CD4-positive, alpha-beta T cell (primary cell): Measurements from ENCODE around the gene PPIP5K2. TPM values are rescaled to one million over a fixed set of nuclear protein-coding genes. Genes with fewer than 3 reads are reported as not detected.

Experiments used
- ATAC-seq: fragments of 200-7000 bp; cut with Tn5 transposase; one replicate; pipeline ENCODE4 v1.10.0; 2022; ENCODE audit warnings: mild to moderate bottlenecking; ENCODE audit not compliant: poor library complexity
- CTCF ChIA-PET: fragments of 350-600 bp; sonication (Branson Sonifier 250); formaldehyde crosslinking; loops from one replicate; lab custom pipeline; 2021; ENCODE audit warnings: antibody characterized with exemption, inconsistent platforms; lab: Charles Lee
- POLR2A ChIA-PET: fragments of 350-600 bp; sonication (Branson Sonifier 250); formaldehyde crosslinking; loops from one replicate; lab custom pipeline; 2021; ENCODE audit warnings: antibody characterized with exemption, inconsistent platforms; lab: Charles Lee
- DNase-seq, 14 experiments: peaks; one replicate each; pipeline ENCODE4 v3.0.0-alpha.2; 2013 to 2020; ENCODE audit warnings: mixed read lengths in 2 of 14
- H3K27ac ChIP-seq, 2 donors: one replicate each; pipeline versions ENCODE4 v1.5.1 to v1.7.0; 2013; ENCODE audit warnings: low read length in 2 of 2, low read depth in 1 of 2, mild to moderate bottlenecking in 1 of 2
- H3K27me3 ChIP-seq, 2 experiments: 1 replicate in 1 of 2; 2 replicates in 1 of 2; pipeline versions ENCODE4 v1.6.1 to v1.7.0; 2013; ENCODE audit warnings: low read length in 2 of 2, control low read depth in 1 of 2, mild to moderate bottlenecking in 1 of 2, moderate library complexity in 1 of 2; ENCODE audit not compliant: insufficient read depth in 2 of 2, control insufficient read depth in 1 of 2
- H3K36me3 ChIP-seq: one replicate; pipeline ENCODE4 v1.6.1; 2013; ENCODE audit warnings: low read length, control low read depth; ENCODE audit not compliant: insufficient read depth
- H3K4me1 ChIP-seq: one replicate; pipeline ENCODE4 v1.6.1; 2013; ENCODE audit warnings: low read length, control low read depth; ENCODE audit not compliant: insufficient read depth
- H3K4me3 ChIP-seq: one replicate; pipeline ENCODE4 v1.5.1; 2013; ENCODE audit warnings: mild to moderate bottlenecking, low read length, moderate library complexity
- H3K9me3 ChIP-seq, 2 experiments: 1 replicate in 1 of 2; 2 replicates in 1 of 2; pipeline versions ENCODE4 v1.6.1 to v1.7.0; 2013; ENCODE audit warnings: low read length in 2 of 2, mild to moderate bottlenecking in 2 of 2, control low read depth in 1 of 2, moderate library complexity in 1 of 2; ENCODE audit not compliant: control insufficient read depth in 1 of 2, insufficient read depth in 1 of 2
- H3K27ac Mint-ChIP-seq: one replicate; pipeline ENCODE4 v1.8.0; 2020; ENCODE audit warnings: mixed read lengths
- H3K27me3 Mint-ChIP-seq: one replicate; pipeline ENCODE4 v1.8.0; 2021; ENCODE audit warnings: mixed read lengths
- H3K36me3 Mint-ChIP-seq: one replicate; pipeline ENCODE4 v1.8.0; 2021; ENCODE audit warnings: low read depth, mixed read lengths
- H3K4me1 Mint-ChIP-seq: one replicate; pipeline ENCODE4 v1.8.0; 2021; ENCODE audit warnings: low read depth, mixed read lengths
- H3K4me3 Mint-ChIP-seq: one replicate; pipeline ENCODE4 v1.8.0; 2020; ENCODE audit warnings: mild to moderate bottlenecking, mixed read lengths
- H3K9me3 Mint-ChIP-seq: one replicate; pipeline ENCODE4 v1.8.0; 2020; ENCODE audit warnings: mixed read lengths
- intact Hi-C, 2 experiments: fragments of 100-400 bp; cut with DNase I in 1 of 2; cut with micrococcal nuclease in 1 of 2; formaldehyde crosslinking; loops; one replicate each; pipeline versions ENCODE4 v1.15.1 to v1.9.0; 2023 to 2025; cut with DNase I, micrococcal nuclease
- total RNA-seq, 174 experiments: library from RNA in 2 of 174; stranded (reverse) in 2 of 174; gene quantifications; one replicate each; pipeline ENCODE4 v1.2.3 and lab custom pipeline; 2021 to 2026
- TF ChIP-seq, protein P1 (sequence below): fragments of 200-600 bp; IDR thresholded peaks from one replicate; pipeline ENCODE4 v1.8.0; 2022; ENCODE audit warnings: antibody characterized with exemption, mild to moderate bottlenecking

PPIP5K2 gene
- total RNA-seq, 2 experiments from 2014 or later = 40.4 to 45.6 TPM

- peaks cover 3% of the 10 kb centered on the region for H3K9me3 Mint-ChIP-seq
- H3K36me3 Mint-ChIP-seq = peaks cover 51% of the 10 kb centered on the region
- peaks cover 37% of the 10 kb centered on the region for H3K4me1 Mint-ChIP-seq
- H3K4me3 Mint-ChIP-seq = no peak overlapping the region
- CTCF ChIA-PET = interaction anchor here (1.2 kb wide), 1 partner anchor 12 kb away, joined by 3 read pairs; no protein-coding TSS in a partner anchor
- POLR2A ChIA-PET = no interaction called here
- ATAC-seq (no peak), DNase-seq (no peak)
- no peak overlapping the region for H3K27ac ChIP-seq
- H3K4me3 ChIP-seq = no peak overlapping the region
- H3K9me3 ChIP-seq = no peaks in the 10 kb centered on the region
- H3K4me1 ChIP-seq = no peaks in the 10 kb centered on the region
- intact Hi-C loops = no loop called here
- TF ChIP-seq, protein P1, sequence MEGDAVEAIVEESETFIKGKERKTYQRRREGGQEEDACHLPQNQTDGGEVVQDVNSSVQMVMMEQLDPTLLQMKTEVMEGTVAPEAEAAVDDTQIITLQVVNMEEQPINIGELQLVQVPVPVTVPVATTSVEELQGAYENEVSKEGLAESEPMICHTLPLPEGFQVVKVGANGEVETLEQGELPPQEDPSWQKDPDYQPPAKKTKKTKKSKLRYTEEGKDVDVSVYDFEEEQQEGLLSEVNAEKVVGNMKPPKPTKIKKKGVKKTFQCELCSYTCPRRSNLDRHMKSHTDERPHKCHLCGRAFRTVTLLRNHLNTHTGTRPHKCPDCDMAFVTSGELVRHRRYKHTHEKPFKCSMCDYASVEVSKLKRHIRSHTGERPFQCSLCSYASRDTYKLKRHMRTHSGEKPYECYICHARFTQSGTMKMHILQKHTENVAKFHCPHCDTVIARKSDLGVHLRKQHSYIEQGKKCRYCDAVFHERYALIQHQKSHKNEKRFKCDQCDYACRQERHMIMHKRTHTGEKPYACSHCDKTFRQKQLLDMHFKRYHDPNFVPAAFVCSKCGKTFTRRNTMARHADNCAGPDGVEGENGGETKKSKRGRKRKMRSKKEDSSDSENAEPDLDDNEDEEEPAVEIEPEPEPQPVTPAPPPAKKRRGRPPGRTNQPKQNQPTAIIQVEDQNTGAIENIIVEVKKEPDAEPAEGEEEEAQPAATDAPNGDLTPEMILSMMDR = no peak
- no peaks in the 10 kb centered on the region for H3K27me3 Mint-ChIP-seq
- no peak overlapping the region for H3K27ac Mint-ChIP-seq
- H3K27me3 ChIP-seq = no peaks in the 10 kb centered on the region
- H3K36me3 ChIP-seq = peaks cover 7% of the 10 kb centered on the region
Observed at GRCh38 chr5:103208460-103208859, 88.4 kb downstream of the PPIP5K2 start.

GRCh38 chr5:103209065-103209464, 89.0 kb downstream of the PPIP5K2 start:
- Histone ChIP-seq H3K36me3 (peaks cover 3% of the 10 kb centered on the region), H3K4me1 (no peaks in the 10 kb centered on the region), H3K27me3 (no peaks in the 10 kb centered on the region), H3K9me3 (no peaks in the 10 kb centered on the region), H3K4me3 (no peak overlapping the region), H3K27ac (no peak overlapping the region)
- no peak overlapping the region for H3K4me3 Mint-ChIP-seq
- H3K36me3 Mint-ChIP-seq = peaks cover 45% of the 10 kb centered on the region
- intact Hi-C loops = no loop called here
- TF ChIP-seq, protein P1 = no peak
- H3K9me3 Mint-ChIP-seq = peaks cover 2% of the 10 kb centered on the region
- no peaks in the 10 kb centered on the region for H3K27me3 Mint-ChIP-seq
- H3K27ac Mint-ChIP-seq = no peak overlapping the region
- POLR2A ChIA-PET = no interaction called here
- no peak for DNase-seq
- H3K4me1 Mint-ChIP-seq = peaks cover 37% of the 10 kb centered on the region
- CTCF ChIA-PET = no interaction called here
- ATAC-seq = no peak

DNA sequence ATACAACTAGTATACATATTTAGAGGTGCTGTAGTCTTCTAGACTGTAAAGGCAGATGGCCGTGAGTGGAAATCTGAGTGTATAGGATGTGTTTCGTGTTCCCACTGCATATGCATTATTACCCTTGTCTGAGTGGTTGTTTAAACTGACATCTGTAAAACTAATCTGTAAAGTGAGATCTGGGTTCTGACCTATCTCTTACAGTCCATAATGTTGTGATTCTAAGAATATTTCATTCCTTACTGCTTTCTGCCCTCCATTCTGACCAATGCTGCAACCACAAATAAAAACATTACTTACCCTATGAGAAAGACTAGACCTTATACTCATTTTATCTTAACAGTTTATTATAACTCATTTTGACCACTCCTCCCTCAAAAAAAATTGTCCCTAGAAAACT, 90.9 kb downstream of the PPIP5K2 start:
- intact Hi-C loops = no loop called here
- Histone ChIP-seq H3K27ac (no peak overlapping the region), H3K9me3 (no peaks in the 10 kb centered on the region), H3K27me3 (no peaks in the 10 kb centered on the region), H3K4me3 (no peak overlapping the region), H3K4me1 (no peaks in the 10 kb centered on the region), H3K36me3 (no peaks in the 10 kb centered on the region)
- POLR2A ChIA-PET = no interaction called here
- Mint-ChIP-seq H3K9me3 (no peaks in the 10 kb centered on the region), H3K4me1 (peaks cover 37% of the 10 kb centered on the region), H3K36me3 (peaks cover 27% of the 10 kb centered on the region), H3K27ac (no peak overlapping the region), H3K27me3 (no peaks in the 10 kb centered on the region), H3K4me3 (no peak overlapping the region)
- DNase-seq (no peak), ATAC-seq (no peak)
- CTCF ChIA-PET = no interaction called here
- TF ChIP-seq, protein P1 = no peak
